ENCODE data around the gene SHQ1.
"Not testable (repeated sequence)": the region's sequence is repeated elsewhere in the genome, so short reads cannot be mapped to it uniquely, and the experiment has no call there.

Gene SHQ1

DNA sequence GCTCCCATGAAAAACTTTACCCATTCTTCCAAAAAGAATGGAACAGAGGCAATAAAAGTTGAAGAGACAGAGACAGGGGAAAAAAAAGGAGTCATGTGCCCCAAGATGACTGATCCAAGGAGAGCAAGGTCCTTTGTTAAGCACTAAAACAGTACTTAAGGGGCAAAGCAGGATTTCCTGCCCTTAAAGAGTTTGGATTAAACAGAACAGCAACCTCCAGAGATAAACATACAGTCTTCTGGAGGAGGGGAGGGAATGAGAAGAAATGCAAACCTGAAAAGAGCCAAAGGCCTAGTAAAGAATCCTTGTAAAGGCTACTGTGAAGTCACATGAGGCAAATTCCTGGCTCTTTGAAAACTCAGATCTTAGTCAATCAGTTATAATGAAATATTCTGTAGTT lies 38.2 kb downstream of the SHQ1 start:
- H3K4me3 ChIP-seq, result no peak overlapping the region
- no peak overlapping the region for H3K27ac ChIP-seq

DNA sequence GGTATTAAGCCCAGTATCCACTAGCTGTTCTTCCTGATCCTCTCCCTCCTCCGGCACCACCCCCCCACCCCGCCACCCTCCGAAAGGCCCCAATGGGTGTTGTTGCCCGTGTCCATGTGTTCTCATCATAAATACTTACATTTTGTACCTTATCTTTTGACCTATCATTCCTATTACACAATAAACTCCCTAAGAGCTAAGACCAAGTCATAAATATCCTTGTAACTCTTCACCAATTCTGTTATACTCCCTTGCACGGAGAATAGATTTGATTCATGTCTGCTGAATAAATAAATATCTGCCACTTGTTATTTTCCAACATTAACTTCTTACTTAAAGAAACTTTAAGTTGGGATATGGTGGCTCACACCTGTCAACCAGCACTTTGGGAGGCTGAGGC lies 43.9 kb downstream of the SHQ1 start:
- H3K27ac ChIP-seq, result no peak overlapping the region

DNA sequence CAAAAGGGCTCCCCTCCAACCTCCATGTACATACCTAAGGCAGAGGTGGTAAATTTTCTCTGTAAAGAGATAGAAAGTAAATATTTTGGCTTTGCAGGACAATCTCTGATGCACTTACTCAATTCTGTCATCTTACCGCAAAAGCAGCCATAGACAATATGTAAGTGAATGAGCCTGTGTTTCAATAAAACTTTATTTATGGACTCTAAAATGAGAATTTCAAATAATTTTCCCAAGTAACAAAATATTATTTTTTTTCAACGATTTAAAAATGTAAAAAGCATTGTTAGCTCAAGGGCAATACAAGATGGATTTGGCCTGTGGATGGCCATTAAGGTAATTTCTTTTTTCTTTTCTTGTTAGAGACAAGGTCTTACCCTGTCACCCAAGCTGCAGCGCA lies 44.7 kb downstream of the SHQ1 start:
- Histone ChIP-seq H3K4me3 (no peak overlapping the region), H3K27ac (no peak overlapping the region)

More for the DNA sequence above, 43.9 kb downstream of the SHQ1 start:
- no peak overlapping the region for H3K4me3 ChIP-seq

DNA sequence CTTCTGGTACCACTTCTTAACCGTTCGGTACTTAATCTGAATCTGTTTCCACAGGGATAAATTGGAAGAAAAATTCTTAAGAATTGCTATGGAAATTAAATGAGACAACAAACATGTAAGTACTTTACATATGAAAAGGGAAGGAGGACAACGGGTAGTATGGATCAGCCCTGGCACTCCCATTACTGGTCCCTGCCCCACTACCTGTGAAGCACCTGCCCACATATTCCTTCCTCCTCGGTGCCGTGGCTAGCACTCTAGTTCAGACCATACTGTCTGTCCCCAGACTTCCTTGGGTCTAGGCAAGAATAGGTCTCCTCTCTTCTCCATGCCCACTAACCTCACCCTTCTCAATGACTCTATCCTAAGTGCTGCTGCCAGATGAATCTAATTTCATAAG lies 46.2 kb downstream of the SHQ1 start:
- H3K4me3 ChIP-seq, result no peak overlapping the region
- H3K27ac ChIP-seq, result no peak overlapping the region

DNA sequence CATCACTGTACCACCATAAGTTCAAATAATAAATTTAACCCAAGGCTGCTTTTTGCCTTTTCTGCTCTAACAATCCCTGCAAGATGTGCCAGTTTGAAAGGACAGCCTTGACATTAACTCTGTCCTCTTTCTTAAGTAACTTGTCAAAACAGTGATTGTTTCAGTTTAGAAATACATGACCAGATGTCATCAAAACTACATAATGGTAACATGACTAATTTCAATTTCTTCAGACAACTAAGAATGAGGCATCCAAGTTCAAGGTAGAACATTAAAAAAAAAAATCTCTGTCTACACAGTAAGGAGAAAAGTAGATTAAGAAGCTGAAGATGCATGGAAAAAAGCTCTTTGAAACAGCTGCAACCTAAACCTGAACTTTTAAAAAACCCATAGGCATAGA lies 47.4 kb downstream of the SHQ1 start:
- Histone ChIP-seq H3K27ac (no peak overlapping the region), H3K4me3 (no peak overlapping the region)

DNA sequence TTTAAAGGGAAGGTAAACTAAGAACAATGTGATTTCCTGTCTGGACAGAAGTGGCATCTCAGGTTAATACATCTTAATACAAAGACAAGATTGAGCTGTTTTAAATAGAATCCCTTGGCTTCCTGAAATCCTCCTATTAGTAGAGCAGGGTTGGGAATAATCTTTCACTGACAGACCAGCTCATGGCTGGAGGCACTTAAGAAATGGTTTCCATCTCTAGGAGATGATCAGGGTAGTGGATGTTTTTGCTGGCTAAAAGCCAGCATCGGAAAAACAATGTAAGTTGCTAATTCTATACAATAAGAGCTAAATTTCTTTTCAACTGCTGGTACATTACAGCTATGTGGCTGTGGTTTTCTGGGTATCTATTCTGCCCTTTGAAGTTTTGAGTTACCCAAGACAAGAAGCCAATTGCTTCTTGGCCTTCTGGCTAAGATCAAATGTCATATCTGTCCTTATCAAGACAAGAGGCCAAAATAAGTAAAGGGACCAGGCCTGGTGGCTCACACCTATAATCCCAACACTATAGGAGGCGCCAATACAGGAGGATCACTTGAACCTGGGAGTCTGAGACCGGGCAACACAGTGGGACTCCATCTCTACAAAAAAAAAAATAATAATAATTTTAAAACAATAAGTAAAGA lies 49.6 kb downstream of the SHQ1 start:
- Histone ChIP-seq H3K27ac (no peak overlapping the region), H3K4me3 (no peak overlapping the region)

DNA sequence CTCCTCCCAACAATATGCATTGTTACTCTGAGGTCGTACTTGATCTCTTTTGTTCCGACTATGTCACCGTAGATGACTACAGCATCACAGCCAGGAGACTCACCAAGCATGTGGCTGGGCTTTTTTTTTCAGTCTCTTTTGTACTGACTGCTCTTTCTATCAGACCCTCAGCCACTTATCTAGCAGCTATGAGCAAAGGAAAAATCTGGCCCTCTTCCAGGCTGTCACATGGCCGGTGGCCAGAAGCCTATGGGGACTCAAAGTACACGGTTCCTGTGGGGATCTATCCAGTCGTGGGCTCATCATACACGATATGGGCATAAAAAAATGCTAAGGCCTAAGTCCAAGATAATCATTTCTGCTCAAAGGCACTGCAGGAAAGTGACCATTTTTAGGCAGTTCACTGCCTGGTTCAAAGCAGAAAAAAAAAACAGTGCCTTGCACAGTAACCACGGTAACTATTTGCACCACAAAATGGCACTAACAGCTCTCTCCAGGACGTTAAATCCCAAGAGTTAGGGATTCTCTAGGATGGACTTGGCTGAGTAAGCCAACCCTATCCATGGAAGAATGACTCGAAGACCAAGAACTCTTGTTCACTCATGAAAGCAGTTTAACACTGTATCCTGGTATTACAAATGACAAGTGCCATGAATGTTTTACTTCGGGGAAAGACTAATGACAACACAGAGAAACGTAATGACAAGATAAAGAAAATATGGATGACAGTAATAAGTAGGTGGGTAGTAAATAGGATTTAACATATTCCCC lies 50.3 kb downstream of the SHQ1 start:
- H3K4me3 ChIP-seq, result no peak overlapping the region
- H3K27ac ChIP-seq, result no peak overlapping the region

DNA sequence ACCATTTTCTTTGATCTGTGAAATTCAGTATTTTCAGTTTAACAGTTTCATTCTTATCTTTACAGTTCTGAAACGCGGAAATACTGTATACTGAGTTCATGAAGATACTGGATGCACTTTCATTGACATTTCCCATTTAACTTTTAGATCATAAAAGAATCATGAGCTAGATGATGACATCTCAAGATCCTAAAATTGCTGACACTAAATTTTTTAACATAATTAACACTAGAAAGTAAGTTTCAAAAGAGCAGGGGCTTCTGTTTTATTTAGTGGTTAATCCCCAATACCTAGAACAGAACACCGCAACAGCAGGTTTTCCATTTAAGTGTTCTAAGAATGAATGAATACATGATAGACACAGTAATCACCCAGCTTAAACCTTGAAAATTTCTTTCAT lies 54.2 kb downstream of the SHQ1 start:
- H3K27ac ChIP-seq, result no peak overlapping the region

DNA sequence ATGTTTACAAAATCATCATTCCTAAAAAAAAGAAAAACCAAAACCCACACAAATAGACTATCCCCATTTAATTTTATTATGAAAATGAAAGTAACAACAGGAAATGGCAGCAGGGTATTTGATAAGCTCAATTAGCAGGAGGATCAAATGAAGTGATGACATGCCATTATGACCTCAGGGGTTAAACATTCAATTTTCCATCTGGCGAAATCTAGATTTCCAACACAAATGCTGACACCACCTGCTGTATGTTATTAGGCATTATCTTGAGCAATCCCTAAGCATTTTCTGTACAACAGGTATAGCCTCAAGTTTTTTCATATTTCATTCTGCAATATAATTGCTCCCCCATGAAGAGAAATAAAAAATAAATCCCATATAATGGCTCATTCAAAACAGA lies 57.1 kb downstream of the SHQ1 start:
- Histone ChIP-seq H3K27ac (no peak overlapping the region), H3K4me3 (no peak overlapping the region)

More for the DNA sequence above, 54.2 kb downstream of the SHQ1 start:
- H3K4me3 ChIP-seq, result no peak overlapping the region

DNA sequence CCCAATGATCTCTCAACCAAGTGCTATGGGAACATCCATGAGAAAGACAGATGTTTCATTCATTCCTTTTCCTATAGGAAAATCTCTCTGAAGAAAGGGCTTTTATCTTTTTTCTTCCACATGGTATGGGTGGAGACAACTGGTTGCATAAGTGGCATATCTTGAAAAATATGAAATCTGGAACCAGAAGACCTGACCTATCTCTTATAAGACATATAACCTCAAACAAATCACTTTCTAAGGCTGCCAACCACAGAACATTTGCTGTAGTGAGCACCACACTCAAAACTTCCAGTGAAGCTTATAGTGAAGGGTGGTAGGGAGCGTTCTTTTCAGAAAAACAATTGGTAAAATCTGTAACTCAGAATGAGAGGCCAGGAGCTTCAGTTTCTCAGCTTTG lies 58.5 kb downstream of the SHQ1 start:
- Histone ChIP-seq H3K4me3 (no peak overlapping the region), H3K27ac (no peak overlapping the region)

DNA sequence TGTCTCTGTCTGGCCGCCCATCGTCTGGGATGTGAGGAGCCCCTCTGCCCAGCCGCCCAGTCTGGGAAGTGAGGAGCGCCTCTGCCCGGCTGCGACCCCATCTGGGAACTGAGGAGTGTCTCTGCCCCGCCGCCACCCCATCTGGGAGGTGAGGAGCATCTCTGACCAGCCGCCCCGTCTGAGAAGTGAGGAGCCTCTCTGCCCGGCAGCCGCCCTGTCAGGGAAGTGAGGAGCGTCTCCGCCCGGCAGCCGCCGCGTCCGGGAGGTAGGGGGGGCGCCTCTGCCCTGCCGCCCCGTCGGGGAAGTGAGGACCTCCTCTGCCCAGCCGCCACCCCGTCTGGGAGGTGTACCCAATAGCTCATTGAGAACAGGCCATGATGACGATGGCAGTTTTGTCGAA lies 60.0 kb downstream of the SHQ1 start:
- not testable (repeated sequence) for H3K4me3 ChIP-seq, H3K27ac ChIP-seq

DNA sequence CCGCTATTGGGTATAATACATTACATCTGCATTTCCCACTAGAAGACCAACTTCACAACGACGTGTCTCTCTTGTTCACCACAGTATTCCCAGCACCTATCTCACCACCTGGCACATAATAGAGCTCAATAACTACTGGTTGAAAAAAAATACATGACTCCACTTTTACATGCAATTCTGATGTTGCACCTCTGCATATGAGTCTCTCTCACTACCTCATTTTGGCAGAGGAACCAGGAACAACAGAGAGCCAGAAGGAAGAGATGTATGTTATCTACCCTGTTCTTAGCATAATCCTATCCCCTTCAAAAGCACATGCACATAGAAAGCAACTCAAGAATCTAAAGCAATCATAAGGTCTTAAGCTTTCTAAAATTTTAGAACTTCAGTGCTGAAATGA lies 61.6 kb downstream of the SHQ1 start:
- no peak overlapping the region for H3K4me3 ChIP-seq
- H3K27ac ChIP-seq, result no peak overlapping the region

DNA sequence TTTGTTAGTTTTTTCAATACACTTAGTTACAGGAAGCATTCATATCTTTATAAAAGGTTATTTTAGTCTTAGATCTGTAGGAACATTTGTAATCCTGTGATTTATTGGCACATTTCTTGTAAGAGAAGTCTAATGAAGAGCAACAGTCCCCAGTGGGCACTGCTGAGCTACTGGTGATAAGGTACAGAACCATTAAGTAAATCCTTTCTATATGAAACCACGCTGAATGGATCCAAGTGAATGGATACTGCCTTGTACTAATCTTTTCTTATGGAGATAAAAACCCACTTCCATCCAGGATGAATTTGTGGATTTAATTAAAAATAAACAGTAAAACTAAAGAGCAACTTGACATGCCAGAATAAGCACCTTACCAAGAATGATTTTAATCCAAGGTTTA lies 64.0 kb downstream of the SHQ1 start:
- H3K27ac ChIP-seq, result no peak overlapping the region
- no peak overlapping the region for H3K4me3 ChIP-seq

DNA sequence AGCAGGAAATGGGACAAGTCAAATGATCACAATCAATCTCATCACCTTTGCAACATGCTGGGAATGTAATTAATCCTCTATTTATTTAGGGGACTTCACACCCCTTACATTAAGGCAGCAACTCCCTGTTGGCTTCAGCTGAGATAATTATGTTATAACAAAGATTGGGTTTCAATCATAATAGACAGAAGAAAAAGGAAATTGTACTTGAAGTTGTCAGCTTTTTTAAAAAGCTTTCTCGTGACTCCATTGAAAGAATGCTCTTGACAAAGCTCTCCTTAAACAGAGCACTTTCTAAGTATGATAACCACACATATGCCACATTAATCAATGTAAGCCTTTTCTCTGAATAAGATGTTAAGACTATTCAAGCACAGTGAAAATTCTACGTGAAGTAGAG lies 65.7 kb downstream of the SHQ1 start:
- no peak overlapping the region for H3K27ac ChIP-seq
- no peak overlapping the region for H3K4me3 ChIP-seq

DNA sequence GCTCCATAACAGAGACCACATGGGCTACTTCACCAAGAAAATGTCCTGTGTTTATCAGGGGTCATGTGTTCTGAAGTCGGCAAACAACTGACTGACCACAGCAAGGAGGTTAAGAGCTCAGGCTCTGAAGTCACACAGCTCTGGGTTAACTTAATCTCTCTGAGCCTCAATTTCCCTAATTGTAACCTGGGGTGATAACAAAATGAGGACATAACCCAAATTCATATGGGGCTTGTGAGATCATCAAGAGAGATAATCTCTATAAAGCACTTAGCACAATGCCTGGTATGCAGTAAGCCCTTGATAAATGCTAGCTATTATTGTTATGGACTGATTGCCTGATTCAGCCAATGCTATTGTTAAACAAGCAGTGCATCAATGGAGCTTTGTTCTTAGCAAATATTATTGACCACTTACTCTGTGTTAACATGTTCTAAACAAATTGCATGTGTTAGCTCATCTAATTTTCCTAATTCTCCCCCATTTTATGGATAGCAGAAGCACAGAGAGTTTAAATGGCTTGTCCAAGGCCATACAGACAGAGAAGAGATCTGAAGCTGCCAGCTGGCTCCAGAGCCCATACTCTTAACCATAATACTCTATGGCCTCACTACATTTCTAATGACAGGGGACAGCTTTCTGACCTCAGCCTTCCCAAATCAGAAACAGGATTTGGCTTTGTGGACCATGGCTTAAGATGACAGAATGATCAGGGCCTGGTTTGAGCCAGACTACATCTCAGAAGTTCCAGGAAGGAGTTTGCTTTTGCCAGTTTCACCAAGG lies 78.3 kb downstream of the SHQ1 start:
- H3K27ac ChIP-seq, result no peak overlapping the region

DNA sequence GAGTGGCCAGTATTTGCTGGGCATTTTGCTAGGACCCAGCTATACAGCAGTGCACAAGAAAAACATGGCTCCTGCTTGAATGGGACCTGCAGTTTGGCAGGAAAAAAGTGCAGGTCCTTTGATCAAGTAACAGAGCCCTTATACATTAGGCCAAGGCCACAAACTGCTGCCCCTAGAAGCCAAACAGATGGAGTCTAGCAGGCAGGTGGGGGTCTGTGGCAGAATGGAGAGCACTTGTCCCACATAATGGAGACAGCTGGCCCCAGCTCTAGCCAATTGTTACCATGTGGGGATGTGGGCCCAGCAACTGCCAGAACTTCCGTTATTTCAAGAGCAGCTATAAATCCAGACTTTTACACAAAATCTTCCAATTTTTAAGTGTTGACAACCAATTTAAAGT lies 79.3 kb downstream of the SHQ1 start:
- Histone ChIP-seq H3K27ac (no peak overlapping the region), H3K4me3 (no peak overlapping the region)

More for the DNA sequence above, 78.3 kb downstream of the SHQ1 start:
- H3K4me3 ChIP-seq, result no peak overlapping the region

DNA sequence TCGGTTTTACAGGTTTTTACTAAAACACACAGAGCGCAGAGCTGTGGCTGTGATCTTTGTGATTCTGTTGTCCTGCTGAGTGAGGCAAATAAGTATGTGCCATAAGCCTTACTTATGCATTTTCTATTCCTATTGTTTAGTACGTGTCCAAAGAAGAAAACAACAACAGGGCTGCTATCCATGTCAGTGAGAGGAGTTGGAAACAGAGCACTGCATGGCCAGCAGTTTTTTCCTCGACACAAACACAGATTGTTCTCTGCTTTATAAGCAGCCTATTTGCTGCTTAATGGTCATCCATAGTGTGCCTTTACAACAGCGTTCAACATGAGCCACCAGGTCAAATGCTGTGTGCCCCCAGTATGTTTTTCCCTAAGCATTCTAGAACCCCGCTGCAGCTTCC lies 79.8 kb downstream of the SHQ1 start:
- Histone ChIP-seq H3K4me3 (no peak overlapping the region), H3K27ac (no peak overlapping the region)

DNA sequence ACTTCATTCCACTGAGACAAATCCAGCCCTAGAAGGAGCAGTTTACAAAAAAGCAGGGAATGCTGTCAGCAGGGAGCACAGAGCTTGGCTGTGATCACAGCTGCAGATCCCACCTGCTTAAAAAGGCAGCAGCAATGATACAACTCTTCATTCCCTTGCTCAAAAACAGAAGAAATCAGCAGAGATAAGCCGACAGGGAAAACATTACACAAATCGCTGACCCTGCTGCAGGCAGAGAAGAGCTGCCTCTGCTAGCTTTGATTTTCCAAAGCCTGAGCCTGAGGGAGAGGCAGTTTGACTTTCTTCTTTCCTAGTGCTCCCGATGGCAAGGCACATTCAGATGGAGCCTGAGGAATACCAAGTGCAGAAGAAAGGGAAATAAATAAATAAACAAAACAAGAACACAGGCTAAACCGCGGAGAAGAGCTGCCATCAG lies 80.2 kb downstream of the SHQ1 start:
- no peak overlapping the region for H3K27ac ChIP-seq

DNA sequence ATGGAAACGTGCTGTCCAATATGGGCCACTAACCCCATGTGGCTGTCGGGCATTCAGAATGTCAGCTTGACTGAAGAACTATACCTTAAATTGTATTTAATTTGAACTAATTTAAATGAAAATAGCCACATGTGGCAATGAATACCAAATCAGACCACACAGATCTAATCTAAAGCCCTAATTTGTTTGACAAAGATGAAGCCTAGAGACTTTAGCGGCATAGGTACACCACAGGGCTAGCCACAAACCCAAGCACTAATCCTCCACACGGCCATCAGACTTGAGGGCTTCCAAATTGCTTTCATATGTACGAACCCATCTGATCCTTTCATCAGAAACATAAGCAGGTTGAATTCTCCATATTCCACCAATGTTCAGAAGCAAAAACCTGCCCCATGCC lies 81.4 kb downstream of the SHQ1 start:
- H3K27ac ChIP-seq, result no peak overlapping the region
- no peak overlapping the region for H3K4me3 ChIP-seq

More for the DNA sequence above, 80.2 kb downstream of the SHQ1 start:
- no peak overlapping the region for H3K4me3 ChIP-seq

DNA sequence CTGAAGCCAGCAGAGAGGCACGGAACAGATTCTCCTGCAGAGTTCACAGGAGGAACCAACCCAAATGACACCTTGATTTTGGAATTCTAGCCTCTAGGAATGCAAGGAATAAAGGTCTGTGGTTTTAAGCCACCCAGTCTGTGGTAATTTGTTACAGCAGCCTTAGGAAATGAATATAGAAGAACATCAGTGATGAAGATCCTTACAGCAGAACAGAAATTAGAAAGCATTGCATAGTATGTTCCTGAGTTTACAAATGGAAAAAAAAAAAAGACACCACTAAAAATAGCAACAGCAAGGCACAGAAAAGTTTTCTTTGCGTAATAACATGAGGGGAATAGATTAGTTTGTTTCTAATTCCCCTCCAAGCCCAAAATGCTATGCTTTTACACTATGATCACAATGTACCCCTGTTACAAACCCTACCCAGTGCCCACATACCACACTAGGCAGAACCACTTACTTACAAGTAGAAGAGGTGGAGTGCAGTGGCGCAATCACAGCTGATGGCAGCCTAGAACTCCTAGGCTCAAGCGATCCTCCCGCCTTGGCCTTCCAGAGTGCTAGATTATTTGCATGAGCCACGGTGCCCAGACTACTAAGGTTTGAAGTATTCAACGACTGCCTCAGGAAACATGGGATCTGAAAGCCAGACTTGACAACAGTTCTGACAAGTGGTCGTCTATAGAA lies 84.3 kb downstream of the SHQ1 start:
- Histone ChIP-seq H3K27ac (no peak overlapping the region), H3K4me3 (no peak overlapping the region)

All from skin epidermis (tissue), 12 donors.